Measurements from ENCODE around the gene CA4.
"Not testable (repeated sequence)": the region's sequence is repeated elsewhere in the genome, so short reads cannot be mapped to it uniquely, and the experiment has no call there.

Gene CA4

GRCh38 chr17:60178180-60178579 is 28.4 kb downstream of the CA4 start:
- not testable (repeated sequence) for DNase-seq

DNA sequence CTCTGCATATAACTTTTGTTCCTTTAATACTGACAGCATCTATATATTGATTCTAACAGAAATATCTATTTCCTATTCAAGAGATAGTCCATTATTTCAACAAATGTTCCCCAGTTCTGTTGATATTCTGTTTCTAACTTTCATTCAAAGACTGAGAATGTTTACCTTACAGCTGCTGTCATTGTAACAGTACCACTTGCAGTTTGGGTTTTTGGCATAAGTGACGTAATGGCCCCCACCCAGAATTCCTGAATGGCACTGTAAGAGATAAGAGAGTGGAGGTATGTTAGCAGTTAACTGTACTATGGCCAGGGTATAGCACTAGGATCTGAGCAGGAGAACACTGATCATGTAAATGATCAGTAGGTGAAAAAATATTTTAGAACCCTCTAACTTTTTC is 30.6 kb downstream of the CA4 start:
- not testable (repeated sequence) for DNase-seq

DNA sequence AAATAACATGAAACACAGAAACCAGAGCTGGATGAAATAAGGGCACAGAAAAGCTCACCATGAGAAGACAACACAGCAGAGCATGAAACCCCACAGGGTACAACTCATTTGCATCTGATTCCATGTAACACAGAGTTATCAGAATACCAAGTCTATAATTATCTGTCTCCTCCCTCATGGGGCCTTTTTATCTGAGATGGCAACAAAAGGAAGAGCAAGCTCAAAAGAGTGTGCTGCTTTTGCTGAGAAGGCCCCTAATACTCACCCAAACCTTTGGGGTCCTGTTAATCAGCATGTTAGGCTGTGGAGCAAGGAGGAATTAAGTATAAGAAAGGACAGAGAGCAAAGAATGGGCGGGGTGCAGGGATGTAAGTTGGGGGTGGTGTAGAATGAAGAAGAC is 36.6 kb downstream of the CA4 start:
- not testable (repeated sequence) for DNase-seq

DNA sequence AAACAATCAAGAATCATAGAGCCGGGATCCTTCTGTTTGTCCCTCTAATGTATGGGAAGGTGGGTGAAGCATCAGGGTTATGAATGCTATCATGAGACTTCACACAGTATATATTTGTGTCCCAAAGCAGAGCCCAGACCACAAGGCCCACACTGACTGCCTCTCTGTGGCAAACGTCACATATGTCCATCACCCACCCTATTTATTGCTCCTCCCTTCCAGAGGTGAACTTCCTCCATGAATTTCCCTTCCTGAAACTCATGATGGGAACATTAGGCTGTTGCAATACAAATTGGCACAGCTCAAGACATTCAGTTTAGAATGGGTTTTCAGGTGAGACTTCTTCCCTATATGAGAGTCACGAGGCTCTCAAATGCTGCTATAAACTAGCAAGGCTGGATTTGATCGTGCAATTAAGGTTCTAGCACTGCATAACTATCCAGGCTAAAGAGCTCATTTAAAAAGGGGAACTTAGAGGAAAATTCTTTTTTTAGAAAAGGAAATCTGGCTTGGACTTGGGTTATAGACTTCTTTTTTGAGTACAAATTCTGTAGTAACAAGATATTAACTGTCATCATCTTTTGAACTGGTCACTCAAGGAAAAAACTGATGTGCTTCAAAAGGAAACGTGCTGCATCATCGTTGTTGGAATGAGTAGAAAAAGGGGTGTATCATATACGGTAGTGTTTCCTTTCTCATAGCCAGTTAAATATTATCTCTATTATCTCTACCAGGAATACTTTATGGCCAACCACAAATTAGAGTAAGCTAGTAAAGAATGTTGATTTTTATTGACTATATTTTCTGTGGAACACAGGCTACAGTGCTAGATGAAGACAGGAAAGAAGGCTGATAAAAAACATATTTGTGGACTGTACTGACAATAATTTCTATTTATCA is 37.3 kb downstream of the CA4 start:
- peak; percentile 64 to 66 for DNase-seq

GRCh38 chr17:60188759-60189158 is 39.0 kb downstream of the CA4 start:
- DNase-seq, result peak; percentile 63 to 76

- DNase-seq, result not testable (repeated sequence)
These were observed 40.3 kb downstream of the CA4 start for GRCh38 chr17:60190032-60190431.

DNA sequence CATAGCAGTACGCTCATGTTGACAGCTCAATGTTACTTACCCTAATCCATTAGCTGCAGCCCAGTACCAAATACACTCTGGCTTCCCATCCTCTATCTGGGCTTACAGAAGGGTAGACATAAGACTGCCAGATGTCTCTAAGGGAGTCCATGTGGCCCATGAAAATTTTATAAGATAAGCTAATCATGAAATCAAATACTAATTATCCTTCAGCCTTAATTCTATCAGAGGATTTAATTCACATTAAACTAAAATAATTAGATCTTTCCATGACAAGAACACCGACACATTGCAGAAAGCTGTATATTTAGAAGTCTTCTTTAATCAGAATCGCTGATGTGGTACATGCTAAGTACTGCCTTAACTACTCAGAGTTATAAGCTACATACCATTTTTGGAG is 43.3 kb downstream of the CA4 start:
- not testable (repeated sequence) for DNase-seq

GRCh38 chr17:60193482-60193881 is 43.7 kb downstream of the CA4 start:
- DNase-seq, result no peak

- DNase-seq, result not testable (repeated sequence)
These were observed 44.4 kb downstream of the CA4 start for GRCh38 chr17:60194141-60194540.

DNA sequence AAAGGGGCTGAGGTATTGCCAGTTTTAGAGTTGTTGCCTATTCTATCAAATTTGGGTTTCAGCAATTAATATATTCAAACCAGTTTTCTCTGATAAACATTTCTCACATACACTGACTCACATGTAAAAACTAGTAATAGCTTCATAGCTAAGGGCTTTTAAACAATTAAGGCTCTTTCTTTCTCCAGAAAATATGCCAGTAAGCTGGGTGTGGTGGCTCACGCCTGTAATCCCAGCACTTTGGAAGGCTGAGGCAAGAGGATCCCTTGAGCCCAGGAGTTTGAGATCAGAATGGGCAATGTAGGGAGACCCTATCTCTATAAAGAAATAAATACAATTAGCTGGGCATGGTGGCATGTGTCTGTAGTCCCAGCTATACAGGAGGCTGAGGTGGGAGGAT is 48.9 kb downstream of the CA4 start:
- not testable (repeated sequence) for DNase-seq

GRCh38 chr17:60205782-60206181 is 56.0 kb downstream of the CA4 start:
- DNase-seq, result not testable (repeated sequence)

GRCh38 chr17:60208302-60208701 is 58.5 kb downstream of the CA4 start:
- not testable (repeated sequence) for DNase-seq

Measured in inflammatory macrophage treated with lipopolysaccharide for 1 hour (primary cell).